HepG2 (cell line): ENCODE results near the gene CDX1. TPM values are rescaled to one million over a fixed set of nuclear protein-coding genes. Genes with fewer than 3 reads are reported as not detected.

Source experiments
- ATAC-seq: fragments of 200-7000 bp; cut with Tn5 transposase; 3 replicates; pipeline ENCODE4 v1.9.1; 2020; ENCODE audit warnings: mild to moderate bottlenecking, moderate library complexity
- BruUV-seq: library from RNA; stranded (reverse); fragments of 400-500 nt; replicated peaks from 2 replicates; lab custom pipeline; 2021; lab: Mats Ljungman, UMichigan
- CTCF ChIA-PET: fragments of 300-600 bp; formaldehyde crosslinking; extraction: SDS; loops from one replicate; lab custom pipeline; 2021; ENCODE audit warnings: low total read pairs, inconsistent platforms, low intra/inter-chr PET ratio; lab: Yijun Ruan, JAX
- POLR2A ChIA-PET: fragments of 350-600 bp; sonication (Branson Sonifier 250); formaldehyde crosslinking; loops from one replicate; lab custom pipeline; 2020; ENCODE audit warnings: antibody characterized with exemption, inconsistent platforms; lab: Yijun Ruan, JAX
- DNase-seq: peaks from one replicate; pipeline ENCODE4 v3.0.0-alpha.2; 2015; ENCODE audit warnings: low spot score
- FAIRE-seq: peaks from 3 replicates; lab custom pipeline; 2011; peaks lifted over from hg19 to GRCh38; lab: Jason Lieb, UNC
- H2AFZ ChIP-seq: one replicate; pipeline ENCODE4 v1.6.1; 2011; ENCODE audit warnings: low read length, inconsistent platforms
- H3K27ac ChIP-seq: fragments of 300-600 bp; 3 replicates; pipeline ENCODE4 v1.8.0; 2011; ENCODE audit warnings: mixed run types, mild to moderate bottlenecking, mixed read lengths, low read length, inconsistent platforms; ENCODE audit not compliant: insufficient read depth; ENCODE audit errors: extremely low read length
- H3K27me3 ChIP-seq, 2 experiments: fragments of 200-600 bp in 1 of 2; 2 replicates in 1 of 2; 3 replicates in 1 of 2; pipeline versions ENCODE4 v1.6.0 to v1.8.0; 2011; ENCODE audit warnings: low read length in 2 of 2, mild to moderate bottlenecking in 2 of 2, moderate library complexity in 2 of 2, inconsistent platforms in 1 of 2; ENCODE audit not compliant: insufficient read depth in 2 of 2, control insufficient read depth in 1 of 2
- H3K36me3 ChIP-seq, 2 experiments: fragments of 200-600 bp in 1 of 2; replicated peaks in 1 of 2; 2 replicates in 1 of 2; 3 replicates in 1 of 2; pipeline versions ENCODE4 v1.5.1 to v1.8.0; 2011; ENCODE audit warnings: low read length in 2 of 2, inconsistent platforms in 1 of 2; ENCODE audit not compliant: insufficient read depth in 2 of 2, control insufficient read depth in 1 of 2
- H3K4me1 ChIP-seq: 2 replicates; pipeline ENCODE4 v1.5.1; 2012; ENCODE audit warnings: low read length, inconsistent platforms; ENCODE audit not compliant: insufficient read depth
- H3K4me2 ChIP-seq: 2 replicates; pipeline ENCODE4 v1.6.0; 2011; ENCODE audit warnings: low read depth, low read length, inconsistent platforms
- H3K4me3 ChIP-seq, 3 experiments: fragments of 200-600 bp in 1 of 3; sonication (generic), shearing (Covaris generic) in 1 of 3; replicated peaks in 1 of 3; 2 replicates each; pipeline ENCODE4 v1.5.1; 2011 to 2016; ENCODE audit warnings: low read length in 3 of 3, inconsistent platforms in 2 of 3, low read depth in 2 of 3, mild to moderate bottlenecking in 2 of 3, control low read depth in 1 of 3, mixed read lengths in 1 of 3; ENCODE audit not compliant: insufficient read depth in 1 of 3
- H3K79me2 ChIP-seq: one replicate; pipeline ENCODE4 v1.6.1; 2011; ENCODE audit warnings: low read length, inconsistent platforms; ENCODE audit not compliant: insufficient read depth
- H3K9ac ChIP-seq: 2 replicates; pipeline ENCODE4 v1.6.0; 2011; ENCODE audit warnings: mild to moderate bottlenecking, low read depth, low read length, inconsistent platforms; ENCODE audit not compliant: insufficient read depth
- H3K9me3 ChIP-seq: 2 replicates; pipeline ENCODE4 v1.5.1; 2012; ENCODE audit warnings: mild to moderate bottlenecking, low read length
- H4K20me1 ChIP-seq: 2 replicates; pipeline ENCODE4 v1.6.0; 2011; ENCODE audit warnings: inconsistent platforms, mild to moderate bottlenecking, low read length, moderate library complexity; ENCODE audit not compliant: insufficient read depth
- HNF1A ChIP-seq, 2 experiments: sonication (generic) in 1 of 2; formaldehyde crosslinking in 1 of 2; IDR thresholded peaks; 2 replicates each; pipeline versions ENCODE4 v1.4.0 to v1.6.1; 2016 to 2020; ENCODE audit warnings: borderline replicate concordance in 1 of 2, low read depth in 1 of 2, mild to moderate bottlenecking in 1 of 2, missing genetic modification reagents in 1 of 2
- POLR2AphosphoS2 ChIP-seq: IDR thresholded peaks from 2 replicates; pipeline ENCODE4 v1.6.1; 2011; ENCODE audit warnings: low read depth, low read length, improper control_type of control experiment
- ZNF768 ChIP-seq: sonication (generic); formaldehyde crosslinking; IDR thresholded peaks from 2 replicates; pipeline ENCODE4 v1.4.0; 2020; ENCODE audit warnings: missing genetic modification reagents
- ZNF891 ChIP-seq: sonication (generic); formaldehyde crosslinking; IDR thresholded peaks from 2 replicates; pipeline ENCODE4 v1.5.0; 2020; ENCODE audit warnings: mild to moderate bottlenecking, missing genetic modification reagents
- WGBS: methylation state at CpG from one replicate; pipeline ENCODE4 v1.1.6; 2017; ENCODE audit warnings: low lambda C conversion rate; 5-methylcytosine and 5-hydroxymethylcytosine counted together
- in situ Hi-C: cut with HindIII; loops from 2 replicates; pipeline ENCODE4 v1.10.0; 2017; ENCODE audit warnings: low pct_unique_long_range_greater_than_20kb; ENCODE audit not compliant: extremely low pct_ligation_motif_present
- intact Hi-C: fragments of 100-400 bp; cut with micrococcal nuclease; formaldehyde crosslinking; loops from one replicate; pipeline ENCODE4 v1.10.0; 2022; ENCODE audit not compliant: unreplicated experiment
- polyA plus RNA-seq, 8 experiments: library from polyadenylated mRNA; depleted of rRNA in 3 of 8; stranded (reverse) in 7 of 8; unstranded in 1 of 8; fragments of >200 nt; fragmentation: Illumina TruSeq in 4 of 8; extraction: Trizol in 4 of 8; gene quantifications; 2 replicates each; pipeline versions ENCODE4 v1.2.1 to v1.2.3, GENCODE V29; 2011 to 2016; ENCODE audit warnings: low read depth in 4 of 8, missing spikeins in 1 of 8, mixed read lengths in 1 of 8; ENCODE audit not compliant: insufficient read depth in 1 of 8
- total RNA-seq, 5 experiments: library from RNA; depleted of rRNA; stranded (reverse); fragments of >200 nt; fragmentation: Illumina TruSeq; extraction: Trizol; gene quantifications; 2 replicates each; pipeline ENCODE4 v1.2.3, GENCODE V29; 2016; ENCODE audit warnings: low read depth in 1 of 5

Gene CDX1
- total and polyA plus RNA-seq, 2 of the 13 experiments (the other 11 are each of a cell fraction or from before 2014, with no cell fraction given) = not detected

GRCh38 chr5:150124596-150124995 is 42.0 kb upstream of the CDX1 start (continued):
- TF ChIP-seq HNF1A (IDR thresholded peaks at IDR 0.05; ENCODE audit: low read depth) (no peak), HNF1A (CRISPR knock-in tag; IDR thresholded peaks at IDR 0.05; ENCODE audit: borderline replicate concordance) (no peak), POLR2AphosphoS2 (no peak)

GRCh38 chr5:150125334-150125733 is 41.2 kb upstream of the CDX1 start:
- TF ChIP-seq ZNF768 (CRISPR knock-in tag) (peak; percentile 79), ZNF891 (CRISPR knock-in tag) (no peak)

More at GRCh38 chr5:150125334-150125733, 41.2 kb upstream of the CDX1 start:
- FAIRE-seq (no peak), DNase-seq (no peak), ATAC-seq (no peak)
- Histone ChIP-seq H3K4me3 (no peak overlapping the region), H3K27me3 (no peaks in the 10 kb centered on the region), H3K36me3 (no peaks in the 10 kb centered on the region; a peak in 1 of 5 replicates), H4K20me1 (no peaks in the 10 kb centered on the region), H3K27ac (no peak overlapping the region), H3K4me2 (no peak overlapping the region), H3K4me1 (peaks cover 35% of the 10 kb centered on the region), H3K9me3 (no peaks in the 10 kb centered on the region), H2AFZ (no peak overlapping the region), H3K79me2 (no peaks in the 10 kb centered on the region), H3K9ac (no peak overlapping the region)
- BruUV-seq = no TSS peak
- ChIA-PET CTCF (no interaction called here), POLR2A (no interaction called here)
- in situ Hi-C loops = loop anchor here (5.0 kb wide), 2 partner anchors 52 to 92 kb away; no protein-coding TSS in a partner anchor
- WGBS = 82% methylated on average over 8 of the region's 10 CpGs
- intact Hi-C loops = loop anchor here (10.0 kb wide), 1 partner anchor 291 kb away; no protein-coding TSS in a partner anchor
